Brain pericyte (primary cell): ENCODE data around the gene CAMTA1.
"Not testable (repeated sequence)": the region's sequence is repeated elsewhere in the genome, so short reads cannot be mapped to it uniquely, and the experiment has no call there.

Experiments
- DNase-seq: peaks from one replicate; pipeline ENCODE4 v3.0.0-alpha.2; 2012; ENCODE audit warnings: low read depth, low spot score

The CAMTA1 gene

DNA sequence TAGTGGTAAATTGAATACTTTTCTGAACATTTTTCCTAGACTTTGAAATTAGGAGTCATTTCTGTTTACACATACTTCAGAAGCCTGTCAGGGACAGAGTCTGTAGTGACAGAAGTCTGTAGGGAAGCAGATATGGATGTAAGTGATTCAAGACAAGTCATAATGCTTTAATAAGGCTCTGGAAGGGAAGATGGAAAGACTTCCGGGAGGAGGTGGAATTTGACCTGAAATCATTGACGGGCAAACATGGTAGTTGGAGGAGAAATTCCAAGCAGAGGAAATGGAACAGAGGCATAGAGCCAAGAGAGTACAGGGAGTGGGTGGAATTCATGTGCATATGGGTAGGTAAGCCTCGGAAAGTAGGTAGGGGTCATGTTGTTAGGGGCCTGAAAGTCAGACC is 22.5 kb downstream of the CAMTA1 start:
- DNase-seq: no peak

DNA sequence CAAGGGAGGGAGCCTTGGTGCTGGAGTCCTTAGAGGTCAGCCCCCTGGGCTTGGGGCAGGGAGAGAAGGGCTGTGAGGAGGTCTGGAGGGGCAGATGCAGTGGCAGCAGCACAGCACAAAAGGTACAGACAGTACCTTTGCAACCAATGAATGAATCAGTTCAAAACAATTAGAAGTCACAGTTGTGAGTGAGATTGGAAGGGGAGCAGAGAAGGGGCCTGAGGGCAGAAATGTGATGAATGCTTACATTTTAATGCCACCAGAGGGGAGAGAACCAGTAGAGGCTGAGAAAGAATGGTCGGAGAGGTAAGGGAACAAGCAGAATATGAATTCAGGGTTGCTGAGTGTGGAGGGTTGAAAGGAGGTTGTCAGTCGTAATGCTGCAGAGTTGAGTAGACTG is 24.2 kb downstream of the CAMTA1 start:
- DNase-seq: no peak

- not testable (repeated sequence) for DNase-seq
Measured at GRCh38 chr1:6810146-6810734, 25.0 kb downstream of the CAMTA1 start.

GRCh38 chr1:6811583-6811982 is 26.3 kb downstream of the CAMTA1 start:
- DNase-seq: no peak

DNA sequence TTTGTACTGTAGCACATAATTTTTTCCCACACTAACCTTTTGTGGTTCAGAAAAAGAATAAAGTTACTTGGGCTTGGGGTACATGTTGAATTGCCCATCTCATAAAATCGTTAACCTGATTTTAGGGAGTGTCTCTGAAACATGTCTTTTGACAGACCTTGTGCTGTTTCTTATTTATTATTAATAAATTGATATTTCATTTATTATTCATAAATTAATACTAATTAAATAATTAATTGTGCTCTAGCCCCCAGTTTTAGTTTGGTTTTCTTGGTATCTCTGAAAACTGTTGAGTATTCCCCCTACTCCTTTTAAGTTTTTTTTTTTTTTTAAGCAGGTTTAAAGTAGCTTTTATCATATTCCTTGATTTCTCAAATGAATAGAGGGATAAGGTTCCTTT is 27.9 kb downstream of the CAMTA1 start:
- no peak for DNase-seq

DNA sequence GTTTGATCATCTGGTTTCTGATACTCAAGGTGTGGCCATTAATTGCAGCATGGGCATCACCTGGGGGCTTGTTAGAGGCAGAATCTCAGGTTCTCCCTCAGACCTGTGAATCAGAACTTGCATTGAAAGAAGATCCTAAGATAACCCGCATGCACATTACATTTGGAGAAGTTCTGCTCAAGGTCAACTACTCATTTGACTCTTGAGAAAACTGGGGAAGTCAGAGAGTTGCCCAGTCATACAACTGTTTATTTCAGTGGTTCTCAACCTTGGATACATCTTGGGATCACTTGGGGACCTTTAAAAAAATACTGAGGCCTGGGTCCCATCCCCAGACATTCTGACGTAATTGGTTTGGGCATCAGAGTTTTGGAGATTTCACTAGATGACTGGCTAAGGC is 30.5 kb downstream of the CAMTA1 start:
- DNase-seq: no peak

DNA sequence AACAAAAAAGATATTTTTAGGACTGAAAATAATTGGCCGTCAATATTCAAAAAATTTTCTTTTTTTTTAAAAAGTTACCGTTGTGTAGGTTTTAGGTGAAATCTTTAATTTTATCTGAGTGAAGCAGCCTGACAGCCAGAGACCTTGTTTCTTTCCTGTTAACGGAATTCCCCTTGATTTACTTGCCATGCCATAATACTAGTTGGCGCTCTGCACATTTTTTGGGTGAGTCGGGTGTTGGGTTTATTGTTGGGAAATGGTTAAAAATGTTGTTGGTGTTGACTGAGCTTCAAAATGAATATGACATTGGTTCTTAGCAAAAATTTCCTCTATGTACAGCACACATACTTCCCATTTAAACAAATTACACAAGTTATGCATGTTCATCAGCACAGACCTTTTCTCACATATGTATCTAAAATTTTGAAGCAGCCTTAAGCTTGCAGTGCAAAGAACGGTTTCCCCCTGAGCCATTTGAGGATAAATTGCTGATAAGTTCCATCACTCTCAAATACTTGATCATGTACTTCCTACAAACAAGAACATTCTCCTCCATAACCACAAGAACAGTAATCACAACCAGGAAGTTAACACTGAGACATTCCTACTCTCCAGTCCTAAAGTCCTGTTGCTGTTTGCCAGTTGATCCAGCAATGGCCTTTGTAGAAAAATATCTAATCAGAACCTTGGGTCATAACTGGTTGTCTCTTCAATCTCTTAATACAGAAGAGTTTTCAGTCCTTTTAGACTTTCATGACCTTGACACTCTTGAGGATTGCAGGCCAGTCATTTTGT is 34.2 kb downstream of the CAMTA1 start:
- DNase-seq: no peak

- no peak for DNase-seq
Measured at GRCh38 chr1:6820899-6821298, 35.6 kb downstream of the CAMTA1 start.

DNA sequence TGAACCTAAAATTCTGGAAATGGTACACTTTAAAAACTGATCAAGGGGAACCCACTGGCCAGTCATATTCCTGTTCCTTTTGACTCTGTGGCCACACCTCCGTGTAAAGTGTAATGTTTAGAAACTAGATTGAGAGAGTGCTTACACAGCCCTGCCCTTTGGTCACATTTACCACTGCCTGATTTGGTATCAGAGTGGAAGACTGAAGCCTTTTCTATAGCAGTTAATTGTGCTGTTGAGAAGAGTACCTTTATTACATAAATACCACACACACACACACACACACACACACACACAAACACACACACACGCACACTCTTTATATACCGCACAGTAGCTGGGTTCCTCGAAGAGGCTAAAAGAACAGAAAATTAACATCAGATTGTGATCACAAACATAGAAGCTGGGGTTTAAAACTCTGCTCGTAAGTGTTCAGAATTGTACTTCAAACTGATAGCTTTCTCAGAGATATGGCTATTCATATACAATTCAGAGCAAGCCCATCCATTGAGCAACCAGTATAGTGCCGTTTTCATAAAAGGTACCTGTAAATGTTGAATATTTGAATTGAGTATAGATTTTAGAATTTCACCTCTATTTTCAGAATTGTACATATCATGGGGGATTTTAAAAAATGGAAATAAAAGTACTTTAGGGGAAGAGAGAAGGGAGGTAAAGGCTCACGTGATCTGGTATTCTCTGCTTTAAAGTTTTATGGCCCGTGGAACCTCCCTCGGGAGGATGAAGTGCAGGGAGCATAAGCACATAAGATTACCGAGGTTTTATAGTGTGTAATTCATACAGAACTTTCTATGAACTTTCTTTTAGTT is 37.5 kb downstream of the CAMTA1 start:
- DNase-seq: no peak

DNA sequence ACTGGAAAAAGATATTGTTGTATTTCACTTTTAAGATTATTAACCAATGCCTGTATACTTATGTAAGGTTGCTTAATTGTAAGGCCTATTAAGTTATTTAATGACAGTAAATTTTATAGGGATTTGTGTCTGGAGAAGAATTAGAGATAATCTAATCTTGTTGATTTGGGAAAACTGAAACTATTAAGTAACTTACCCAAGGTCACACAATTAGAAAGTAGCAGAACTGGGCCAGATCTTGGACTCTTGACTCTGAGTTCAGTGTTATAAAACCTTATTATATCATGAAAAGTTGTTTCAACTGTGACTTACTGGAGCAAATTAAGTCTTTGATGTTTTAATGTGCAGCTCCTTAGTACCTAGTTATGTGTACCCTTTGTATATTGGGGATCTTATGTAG is 38.5 kb downstream of the CAMTA1 start:
- no peak for DNase-seq

DNA sequence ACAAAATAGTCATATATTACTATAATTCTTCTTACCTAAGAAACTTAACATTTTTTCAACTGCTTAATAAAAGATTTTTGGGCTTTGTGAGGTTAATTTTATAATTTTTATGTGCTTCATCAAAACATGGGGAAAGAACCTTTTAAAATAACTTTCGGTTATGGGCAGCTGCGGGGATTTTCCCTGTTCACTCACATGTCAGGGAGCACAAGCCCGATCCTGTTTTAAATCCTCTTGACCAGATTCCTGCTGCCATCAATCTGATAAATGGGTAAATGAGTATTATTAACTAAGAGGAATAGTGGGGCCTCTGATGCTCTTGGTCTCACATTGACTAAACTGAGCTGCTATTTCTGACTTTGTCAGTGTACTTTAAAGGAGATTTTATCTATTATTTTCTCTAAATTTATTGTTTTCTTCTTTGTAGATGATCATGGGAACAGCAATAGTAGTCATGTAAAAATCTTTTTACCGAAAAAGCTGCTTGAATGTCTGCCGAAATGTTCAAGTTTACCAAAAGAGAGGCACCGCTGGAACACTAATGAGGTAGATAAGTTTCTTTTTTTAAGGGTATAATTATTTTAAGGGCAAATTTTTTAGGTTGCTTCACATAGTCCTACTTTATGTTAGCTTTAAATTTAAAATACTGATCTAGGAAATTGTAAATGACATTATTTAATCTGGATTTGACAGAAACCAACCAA is 39.6 kb downstream of the CAMTA1 start:
- DNase-seq: no peak

DNA sequence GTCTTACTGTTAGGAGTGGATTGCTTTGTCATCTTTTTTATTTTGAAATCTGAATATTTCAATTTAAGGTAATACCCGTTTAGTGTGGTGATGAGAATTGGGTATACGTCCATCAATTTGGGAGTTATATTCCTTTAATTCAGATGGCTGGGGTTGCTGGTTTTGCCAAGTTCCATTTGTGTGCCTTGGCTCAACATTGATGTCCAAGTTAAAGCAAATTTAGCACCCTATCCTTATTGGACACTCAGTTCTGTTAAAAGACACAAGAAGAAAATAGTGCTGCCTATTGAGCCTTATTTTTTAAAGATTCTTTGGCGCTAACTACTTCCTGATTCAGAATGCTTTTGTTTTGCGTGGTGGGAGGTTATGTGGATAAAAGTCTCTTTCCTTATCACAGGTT is 40.6 kb downstream of the CAMTA1 start:
- no peak for DNase-seq

DNA sequence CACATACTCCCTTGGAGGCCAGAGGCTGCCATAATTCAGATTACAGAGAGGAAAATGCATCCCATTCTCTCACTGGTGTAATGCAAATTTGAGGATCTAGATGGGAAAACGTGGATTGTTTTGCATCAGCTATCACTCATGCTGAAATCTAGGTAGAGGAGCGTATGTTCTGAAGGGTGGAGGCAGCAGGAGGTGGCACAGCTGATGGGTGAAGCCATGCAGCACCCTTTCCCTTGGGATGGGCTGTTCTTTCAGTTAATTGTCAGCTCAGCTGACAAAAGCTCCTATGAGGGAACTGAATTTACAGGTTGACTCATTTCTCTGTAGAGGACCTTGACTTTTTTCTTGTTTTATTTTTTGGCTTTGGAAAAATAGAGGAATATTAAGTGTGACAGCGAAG is 41.8 kb downstream of the CAMTA1 start:
- no peak for DNase-seq

- DNase-seq: no peak
Measured at GRCh38 chr1:6827630-6828165, 42.4 kb downstream of the CAMTA1 start.

GRCh38 chr1:6831366-6831765 is 46.1 kb downstream of the CAMTA1 start:
- DNase-seq: no peak

DNA sequence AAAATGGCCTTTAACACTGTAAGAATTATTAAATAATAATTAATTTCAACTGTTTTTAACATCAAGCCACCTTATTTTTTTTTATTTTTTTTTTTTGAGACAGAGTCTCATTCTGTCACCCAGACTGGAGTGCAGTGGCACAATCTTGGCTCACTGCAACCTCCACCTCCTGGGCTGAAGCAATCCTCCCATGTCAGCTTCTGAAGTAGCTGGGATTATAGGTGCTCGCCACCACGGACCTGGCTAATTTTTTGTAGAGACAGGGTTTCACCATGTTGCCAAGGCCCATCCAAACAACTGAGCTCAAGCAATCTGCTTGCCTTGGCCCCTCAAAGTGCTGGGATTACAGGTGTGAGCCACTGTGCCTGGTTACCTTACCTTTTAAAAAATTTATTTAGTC is 46.8 kb downstream of the CAMTA1 start:
- DNase-seq: not testable (repeated sequence)

DNA sequence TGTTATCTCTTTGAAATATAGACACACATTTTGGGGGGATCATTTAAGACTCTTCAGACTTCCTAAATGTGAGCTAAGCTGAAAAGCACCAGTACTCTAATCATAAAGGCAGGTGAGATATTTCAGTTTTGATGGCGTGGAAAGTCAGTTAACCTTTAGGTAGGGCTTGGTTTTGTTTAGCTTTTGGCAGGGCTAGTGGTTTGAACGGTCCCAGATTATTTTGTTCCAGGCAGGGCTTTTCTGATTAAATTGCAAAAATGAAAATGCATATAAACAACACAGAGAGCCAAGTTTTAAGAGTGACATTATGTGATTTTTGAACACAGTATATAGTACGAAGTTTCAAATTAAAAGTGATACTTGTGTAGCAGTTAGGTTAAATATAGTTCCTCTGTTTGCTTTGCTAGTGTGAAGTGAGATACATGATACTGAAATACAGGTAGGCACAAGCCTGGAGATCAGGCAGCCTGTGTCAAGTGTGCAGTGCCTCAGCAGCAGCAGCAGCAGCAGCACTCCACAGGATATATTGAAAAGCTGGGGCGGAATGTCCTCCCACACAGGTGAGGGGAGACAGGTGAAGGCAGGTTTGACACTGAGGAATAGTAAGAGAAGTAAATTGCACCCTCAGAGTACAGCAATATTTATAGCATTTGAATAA is 47.4 kb downstream of the CAMTA1 start:
- DNase-seq: no peak

DNA sequence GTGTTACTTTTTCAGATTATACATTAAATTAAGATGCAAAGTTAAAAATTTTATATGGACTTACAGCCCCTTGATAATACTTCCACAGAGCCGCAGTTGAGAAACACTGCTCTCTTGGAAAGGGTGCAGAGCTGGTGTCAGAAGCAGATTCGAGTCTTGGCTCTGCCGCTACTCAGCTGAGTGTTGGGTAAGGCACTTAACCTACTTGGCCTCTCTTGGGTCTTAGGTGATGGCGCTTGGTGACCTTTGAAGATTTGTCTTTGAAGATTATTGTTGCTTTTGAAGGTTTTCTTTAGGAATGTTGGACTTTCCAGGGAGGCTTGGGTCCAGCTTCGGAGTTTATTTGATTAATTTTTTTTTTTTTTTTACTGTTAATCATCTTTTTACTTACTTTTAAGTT is 48.5 kb downstream of the CAMTA1 start:
- no peak for DNase-seq

- DNase-seq: no peak
Measured at GRCh38 chr1:6834366-6834765, 49.1 kb downstream of the CAMTA1 start.

DNA sequence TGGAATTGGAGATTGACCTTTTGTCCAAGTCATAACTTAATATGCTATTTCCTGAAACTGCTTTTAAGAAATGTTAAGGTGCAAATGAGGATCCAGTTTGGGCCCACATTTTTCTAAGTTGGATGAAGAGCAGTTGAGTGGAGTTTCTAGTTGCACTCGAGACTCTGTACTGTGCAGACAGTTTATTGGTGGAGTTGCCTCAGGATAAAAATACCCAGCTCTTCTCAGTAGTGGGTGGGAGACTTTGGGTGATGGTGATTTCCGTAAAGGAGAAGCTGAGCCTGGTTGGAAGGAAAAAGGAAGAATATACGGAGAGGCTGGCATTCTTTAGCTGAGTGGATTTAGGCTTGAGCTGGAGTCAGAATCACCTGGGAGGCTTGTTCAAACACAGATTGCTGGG is 49.9 kb downstream of the CAMTA1 start:
- DNase-seq: no peak

DNA sequence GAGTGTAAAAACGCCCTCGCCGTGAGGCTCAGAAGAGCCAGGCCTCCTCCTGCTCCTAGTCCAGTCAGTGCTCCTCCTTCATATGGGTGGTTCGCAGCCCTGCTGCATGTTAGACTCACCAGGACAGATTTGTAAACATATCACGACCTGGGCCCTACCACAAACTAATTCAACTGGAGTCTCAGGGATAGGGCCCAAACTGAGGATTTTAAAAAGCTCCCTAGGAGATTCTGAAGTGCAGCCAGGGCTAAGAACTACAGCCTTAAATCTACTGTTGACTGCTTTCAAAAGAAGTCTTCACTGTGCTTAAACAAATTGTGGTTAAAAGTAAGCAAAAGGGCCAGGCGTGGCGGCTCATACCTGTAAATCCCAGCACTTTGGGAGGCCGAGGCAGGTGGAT is 57.0 kb downstream of the CAMTA1 start:
- DNase-seq: no peak
